Measurements from ENCODE around the gene PTPN1.
"Not testable (repeated sequence)": the region's sequence is repeated elsewhere in the genome, so short reads cannot be mapped to it uniquely, and the experiment has no call there.

The PTPN1 gene

GRCh38 chr20:50481741-50482140, 28.4 kb upstream of the PTPN1 start:
- no peak for DNase-seq (ENCODE audit: low read depth)

GRCh38 chr20:50482396-50482981, 27.7 kb upstream of the PTPN1 start:
- no peak for DNase-seq (ENCODE audit: low read depth)

GRCh38 chr20:50484271-50484976, 25.8 kb upstream of the PTPN1 start:
- DNase-seq (ENCODE audit: low read depth): no peak

GRCh38 chr20:50487397-50487796, 22.8 kb upstream of the PTPN1 start:
- no peak for DNase-seq (ENCODE audit: low read depth)

GRCh38 chr20:50488236-50488806, 21.9 kb upstream of the PTPN1 start:
- DNase-seq (ENCODE audit: low read depth): no peak

GRCh38 chr20:50491168-50491567, 19.0 kb upstream of the PTPN1 start:
- no peak for DNase-seq (ENCODE audit: low read depth)

- peak; percentile 67 for DNase-seq (ENCODE audit: low read depth)
These were observed 18.1 kb upstream of the PTPN1 start for GRCh38 chr20:50491926-50492634.

GRCh38 chr20:50493881-50494253, 16.3 kb upstream of the PTPN1 start:
- DNase-seq (ENCODE audit: low read depth): no peak

GRCh38 chr20:50494428-50494827, 15.8 kb upstream of the PTPN1 start:
- no peak for DNase-seq (ENCODE audit: low read depth)

- DNase-seq (ENCODE audit: low read depth): no peak
These were observed 13.3 kb upstream of the PTPN1 start for GRCh38 chr20:50496773-50497385.

GRCh38 chr20:50498071-50498776, 12.0 kb upstream of the PTPN1 start:
- DNase-seq (ENCODE audit: low read depth): peak; percentile 86

GRCh38 chr20:50499938-50500337, 10.2 kb upstream of the PTPN1 start:
- DNase-seq (ENCODE audit: low read depth): no peak

- DNase-seq (ENCODE audit: low read depth): no peak
These were observed 8.0 kb upstream of the PTPN1 start for GRCh38 chr20:50501972-50502745.

- DNase-seq (ENCODE audit: low read depth): no peak
These were observed 5.9 kb upstream of the PTPN1 start for GRCh38 chr20:50504231-50504823.

- no peak for DNase-seq (ENCODE audit: low read depth)
These were observed 4.0 kb upstream of the PTPN1 start for GRCh38 chr20:50506270-50506579.

GRCh38 chr20:50507745-50508144, 2.4 kb upstream of the PTPN1 start:
- not testable (repeated sequence) for DNase-seq (ENCODE audit: low read depth)

GRCh38 chr20:50508171-50508755, 1.9 kb upstream of the PTPN1 start:
- DNase-seq (ENCODE audit: low read depth): no peak

GRCh38 chr20:50510706-50511542, 741 bp downstream of the PTPN1 start:
- DNase-seq (ENCODE audit: low read depth): no peak

- no peak for DNase-seq (ENCODE audit: low read depth)
These were observed 2.1 kb downstream of the PTPN1 start for GRCh38 chr20:50512323-50512722.

Data from iris pigment epithelial cell (primary cell).